WI38 (cell line): ENCODE data around the gene RITA1.

Experiments
- H3K4me3 ChIP-seq: 2 replicates; pipeline ENCODE4 v1.5.1; 2011; ENCODE audit warnings: low read depth, mild to moderate bottlenecking, control low read depth, low read length
- CTCF ChIP-seq: IDR thresholded peaks from 2 replicates; pipeline ENCODE4 v1.5.1; 2012; ENCODE audit warnings: low read depth, mild to moderate bottlenecking, control low read depth, low read length

Gene RITA1

DNA sequence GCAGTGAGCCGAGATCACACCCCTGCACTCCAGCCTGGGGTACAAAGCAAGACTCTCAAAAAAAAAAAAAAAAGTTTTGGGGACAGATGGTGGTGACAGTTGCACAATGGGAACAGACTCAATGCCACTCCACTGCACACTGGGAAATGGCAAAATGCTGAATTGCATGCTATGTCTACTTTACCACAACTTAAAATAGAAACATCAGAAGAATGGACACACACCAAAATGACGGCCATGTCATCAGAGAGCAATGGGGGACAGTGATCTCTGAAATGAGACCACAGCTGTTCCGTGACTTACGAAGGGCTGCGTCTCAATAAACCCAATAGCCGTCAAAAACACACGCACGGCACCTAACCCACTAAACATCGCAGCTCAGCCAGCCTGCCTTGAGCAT, 14.0 kb upstream of the RITA1 start:
- no peak overlapping the region for H3K4me3 ChIP-seq
- TF ChIP-seq CTCF, result no peak

- H3K4me3 ChIP-seq, result no peak overlapping the region
- TF ChIP-seq CTCF, result no peak
Measured at GRCh38 chr12:113172185-113172584, 13.3 kb upstream of the RITA1 start.

- H3K4me3 ChIP-seq, result no peak overlapping the region
- no peak for TF ChIP-seq CTCF
Measured at GRCh38 chr12:113173081-113173698, 12.3 kb upstream of the RITA1 start.

- peak; percentile 99 for TF ChIP-seq CTCF
- H3K4me3 ChIP-seq, result no peak overlapping the region
Measured at GRCh38 chr12:113174461-113175384, 10.8 kb upstream of the RITA1 start.

DNA sequence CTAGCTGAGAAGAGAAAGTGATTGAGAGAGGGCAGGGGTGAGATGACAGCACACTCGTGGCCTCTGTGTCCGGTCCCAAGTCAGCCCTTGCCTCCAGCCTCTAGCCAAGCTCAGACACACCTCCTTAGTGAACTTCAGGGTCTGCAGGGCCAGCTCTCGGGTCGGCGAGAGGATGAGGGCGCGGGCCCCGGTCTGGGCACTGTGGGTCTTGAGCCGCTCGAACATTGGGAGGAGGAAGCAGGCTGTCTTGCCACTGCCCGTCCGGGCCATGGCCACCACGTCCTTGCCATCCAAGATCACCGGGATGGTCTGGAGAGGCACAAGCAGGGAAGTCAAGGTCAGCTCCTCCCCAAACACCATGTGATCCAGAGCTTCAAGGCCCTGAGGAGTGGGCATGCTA, 6.5 kb upstream of the RITA1 start:
- no peak for TF ChIP-seq CTCF
- H3K4me3 ChIP-seq, result no peak overlapping the region

- no peak overlapping the region for H3K4me3 ChIP-seq
Measured at GRCh38 chr12:113180333-113180732, 5.2 kb upstream of the RITA1 start.

More at GRCh38 chr12:113180333-113180732, 5.2 kb upstream of the RITA1 start:
- no peak for TF ChIP-seq CTCF
